ENCODE measurements around the gene CAPNS2.
"Not testable (repeated sequence)": the region's sequence is repeated elsewhere in the genome, so short reads cannot be mapped to it uniquely, and the experiment has no call there.

CAPNS2 gene

GRCh38 chr16:55592306-55592705 lies 25.8 kb downstream of the CAPNS2 start:
- Histone ChIP-seq H3K4me1 (no peaks in the 10 kb centered on the region), H3K27me3 (ENCODE audit: control insufficient read depth, insufficient read depth, low read length) (no peaks in the 10 kb centered on the region), H3K9me3 (ENCODE audit: control insufficient read depth, low read length) (no peaks in the 10 kb centered on the region), H3K36me3 (ENCODE audit: control insufficient read depth, insufficient read depth, low read length) (no peaks in the 10 kb centered on the region), H2AFZ (no peak overlapping the region), H3K4me3 (ENCODE audit: low read depth, low read length) (no peak overlapping the region), H3K79me2 (no peaks in the 10 kb centered on the region), H3K9ac (no peak overlapping the region), H3K4me2 (ENCODE audit: low read length) (no peak overlapping the region), H3K27ac (no peak overlapping the region)
- TF ChIP-seq, protein P1, sequence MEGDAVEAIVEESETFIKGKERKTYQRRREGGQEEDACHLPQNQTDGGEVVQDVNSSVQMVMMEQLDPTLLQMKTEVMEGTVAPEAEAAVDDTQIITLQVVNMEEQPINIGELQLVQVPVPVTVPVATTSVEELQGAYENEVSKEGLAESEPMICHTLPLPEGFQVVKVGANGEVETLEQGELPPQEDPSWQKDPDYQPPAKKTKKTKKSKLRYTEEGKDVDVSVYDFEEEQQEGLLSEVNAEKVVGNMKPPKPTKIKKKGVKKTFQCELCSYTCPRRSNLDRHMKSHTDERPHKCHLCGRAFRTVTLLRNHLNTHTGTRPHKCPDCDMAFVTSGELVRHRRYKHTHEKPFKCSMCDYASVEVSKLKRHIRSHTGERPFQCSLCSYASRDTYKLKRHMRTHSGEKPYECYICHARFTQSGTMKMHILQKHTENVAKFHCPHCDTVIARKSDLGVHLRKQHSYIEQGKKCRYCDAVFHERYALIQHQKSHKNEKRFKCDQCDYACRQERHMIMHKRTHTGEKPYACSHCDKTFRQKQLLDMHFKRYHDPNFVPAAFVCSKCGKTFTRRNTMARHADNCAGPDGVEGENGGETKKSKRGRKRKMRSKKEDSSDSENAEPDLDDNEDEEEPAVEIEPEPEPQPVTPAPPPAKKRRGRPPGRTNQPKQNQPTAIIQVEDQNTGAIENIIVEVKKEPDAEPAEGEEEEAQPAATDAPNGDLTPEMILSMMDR (IDR thresholded peaks at IDR 0.05) = no peak

DNA sequence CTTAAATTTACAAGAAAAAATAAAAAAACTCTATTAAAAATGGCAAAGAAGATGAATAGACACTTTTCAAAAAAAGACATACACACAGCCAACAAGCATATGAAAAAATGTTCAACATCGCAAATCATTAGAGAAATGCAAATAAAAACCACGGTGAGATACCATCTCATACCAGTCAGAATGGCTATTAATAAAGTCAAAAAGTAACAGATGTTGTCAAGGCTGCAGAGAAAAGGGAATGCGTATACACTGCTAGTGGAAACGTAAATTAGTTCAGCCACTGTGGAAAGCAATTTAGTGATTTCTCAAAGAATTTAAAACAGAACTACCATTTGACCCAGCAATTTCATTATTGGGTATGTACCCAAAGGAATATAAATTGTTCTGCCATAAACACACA lies 31.4 kb downstream of the CAPNS2 start:
- TF ChIP-seq, protein P1 (IDR thresholded peaks at IDR 0.05) = no peak
- Histone ChIP-seq H3K79me2 (no peaks in the 10 kb centered on the region), H3K36me3 (ENCODE audit: control insufficient read depth, insufficient read depth, low read length) (no peaks in the 10 kb centered on the region), H3K27me3 (ENCODE audit: control insufficient read depth, insufficient read depth, low read length) (no peaks in the 10 kb centered on the region), H3K9me3 (ENCODE audit: control insufficient read depth, low read length) (no peaks in the 10 kb centered on the region), H3K4me3 (ENCODE audit: low read depth, low read length) (no peak overlapping the region), H2AFZ (no peak overlapping the region), H3K4me2 (ENCODE audit: low read length) (no peak overlapping the region), H3K4me1 (no peaks in the 10 kb centered on the region), H3K9ac (no peak overlapping the region), H3K27ac (no peak overlapping the region)

- no peaks in the 10 kb centered on the region for H3K27me3 ChIP-seq (ENCODE audit: control insufficient read depth, insufficient read depth, low read length)
- no peaks in the 10 kb centered on the region for H3K79me2 ChIP-seq
- TF ChIP-seq, protein P1 (IDR thresholded peaks at IDR 0.05) = no peak
- no peak overlapping the region for H3K27ac ChIP-seq
- H3K4me2 ChIP-seq (ENCODE audit: low read length) = no peak overlapping the region
- no peak overlapping the region for H3K4me3 ChIP-seq (ENCODE audit: low read depth, low read length)
- H3K9ac ChIP-seq = no peak overlapping the region
- H2AFZ ChIP-seq = no peak overlapping the region
- H3K4me1 ChIP-seq = no peaks in the 10 kb centered on the region
- H3K9me3 ChIP-seq (ENCODE audit: control insufficient read depth, low read length) = no peaks in the 10 kb centered on the region
- H3K36me3 ChIP-seq (ENCODE audit: control insufficient read depth, insufficient read depth, low read length) = no peaks in the 10 kb centered on the region
Measured at GRCh38 chr16:55605754-55606336, 39.4 kb downstream of the CAPNS2 start.

GRCh38 chr16:55613613-55614335 lies 47.3 kb downstream of the CAPNS2 start:
- Histone ChIP-seq H3K79me2 (no peaks in the 10 kb centered on the region), H3K4me2 (ENCODE audit: low read length) (no peak overlapping the region), H3K36me3 (ENCODE audit: control insufficient read depth, insufficient read depth, low read length) (no peaks in the 10 kb centered on the region), H3K9ac (no peak overlapping the region), H3K9me3 (ENCODE audit: control insufficient read depth, low read length) (no peaks in the 10 kb centered on the region), H3K4me3 (ENCODE audit: low read depth, low read length) (no peak overlapping the region), H3K4me1 (no peaks in the 10 kb centered on the region), H2AFZ (no peak overlapping the region), H3K27me3 (ENCODE audit: control insufficient read depth, insufficient read depth, low read length) (no peaks in the 10 kb centered on the region), H3K27ac (no peak overlapping the region)
- TF ChIP-seq, protein P1 (IDR thresholded peaks at IDR 0.05) = no peak

DNA sequence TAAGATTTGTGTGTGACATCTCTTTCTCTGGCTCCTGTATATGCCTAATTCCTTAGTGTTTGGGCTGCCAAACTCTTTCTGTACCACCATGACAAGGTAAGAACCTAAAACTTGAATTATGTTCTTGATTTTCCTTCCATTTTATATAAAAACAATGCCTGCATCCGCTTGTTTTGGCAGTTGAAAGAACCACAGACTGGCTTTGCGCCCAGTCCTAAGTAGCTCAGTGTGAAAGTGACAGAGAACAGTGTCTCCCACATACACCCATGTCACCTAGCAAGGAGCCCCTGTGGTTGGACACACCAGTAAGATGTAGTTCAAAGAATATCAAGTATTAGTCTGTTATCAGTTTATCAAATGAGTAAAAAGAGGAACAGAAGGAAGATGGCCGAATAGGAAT lies 48.6 kb downstream of the CAPNS2 start:
- TF ChIP-seq, protein P1 (IDR thresholded peaks at IDR 0.05) = no peak
- Histone ChIP-seq H3K36me3 (ENCODE audit: control insufficient read depth, insufficient read depth, low read length) (no peaks in the 10 kb centered on the region), H3K4me2 (ENCODE audit: low read length) (no peak overlapping the region), H3K27ac (no peak overlapping the region), H3K4me1 (no peaks in the 10 kb centered on the region), H3K9ac (no peak overlapping the region), H2AFZ (no peak overlapping the region), H3K79me2 (no peaks in the 10 kb centered on the region), H3K9me3 (ENCODE audit: control insufficient read depth, low read length) (no peaks in the 10 kb centered on the region), H3K27me3 (ENCODE audit: control insufficient read depth, insufficient read depth, low read length) (no peaks in the 10 kb centered on the region), H3K4me3 (ENCODE audit: low read depth, low read length) (no peak overlapping the region)

GRCh38 chr16:55615670-55616069 lies 49.2 kb downstream of the CAPNS2 start:
- not testable (repeated sequence) for H3K4me3 ChIP-seq (ENCODE audit: low read depth, low read length); H3K9ac ChIP-seq; H3K4me2 ChIP-seq (ENCODE audit: low read length); H2AFZ ChIP-seq; H3K4me1 ChIP-seq; H3K79me2 ChIP-seq; H3K27me3 ChIP-seq (ENCODE audit: control insufficient read depth, insufficient read depth, low read length); H3K9me3 ChIP-seq (ENCODE audit: control insufficient read depth, low read length); H3K36me3 ChIP-seq (ENCODE audit: control insufficient read depth, insufficient read depth, low read length); H3K27ac ChIP-seq

Data from parathyroid adenoma (tissue), 2 donors.